K562 (cell line): ENCODE data around the gene MAN1B1. TPM values are rescaled to one million over a fixed set of nuclear protein-coding genes. Genes with fewer than 3 reads are reported as not detected.

Source experiments
- MAZ ChIP-seq, 2 experiments: fragments of 450-650 bp in 1 of 2; sonication (generic) in 1 of 2; formaldehyde crosslinking; IDR thresholded peaks in 1 of 2; conservative IDR thresholded peaks in 1 of 2; 2 replicates each; pipeline versions ENCODE4 v1.4.0 to v1.5.0; 2020; ENCODE audit warnings: mild to moderate bottlenecking in 1 of 2, missing genetic modification reagents in 1 of 2
- NR1H2 ChIP-seq: sonication (generic); formaldehyde crosslinking; IDR thresholded peaks from 2 replicates; pipeline ENCODE4 v1.4.0; 2020; ENCODE audit warnings: mild to moderate bottlenecking, missing genetic modification reagents
- SAFB2 ChIP-seq: fragments of 200-400 bp; formaldehyde crosslinking; IDR thresholded peaks from 2 replicates; pipeline ENCODE4 v1.6.1; 2018; ENCODE audit warnings: borderline replicate concordance, low read length, low read depth, moderate library complexity; ENCODE audit not compliant: severe bottlenecking
- SMARCA4 ChIP-seq: fragments of 450-650 bp; IDR thresholded peaks from 2 replicates; pipeline ENCODE4 v1.6.1; 2016
- SREBF1 ChIP-seq: fragments of 150-350 bp; IDR thresholded peaks from 2 replicates; pipeline ENCODE4 v1.6.1; 2014; ENCODE audit warnings: antibody characterized with exemption, low read depth, low read length, borderline replicate concordance
- ZFX ChIP-seq: sonication (generic); formaldehyde crosslinking; IDR thresholded peaks from 2 replicates; pipeline ENCODE4 v1.8.0; 2022; ENCODE audit warnings: mild to moderate bottlenecking, missing genetic modification reagents, moderate library complexity
- ZNF444 ChIP-seq: fragments of 250-450 bp; sonication (Bioruptor Pico); IDR thresholded peaks from 2 replicates; pipeline ENCODE4 v1.4.0; 2020; ENCODE audit warnings: mild to moderate bottlenecking, moderate library complexity
- ZNF699 ChIP-seq: fragments of 250-450 bp; sonication (Bioruptor Pico); IDR thresholded peaks from 2 replicates; pipeline ENCODE4 v1.8.0; 2021; ENCODE audit warnings: mild to moderate bottlenecking, moderate library complexity; ENCODE audit not compliant: insufficient replicate concordance
- polyA plus RNA-seq, 8 experiments: library from polyadenylated mRNA; depleted of rRNA in 4 of 8; stranded (reverse) in 5 of 8; unstranded in 3 of 8; fragments of >200 nt; fragmentation: Nextera tagmentation in 2 of 8; fragmentation: Illumina TruSeq in 1 of 8; extraction: Ambion mirVana in 2 of 8; extraction: Trizol in 1 of 8; gene quantifications; 2 replicates each; pipeline versions ENCODE4 v1.2.1 to v1.2.3, GENCODE V29; 2011 to 2014; ENCODE audit warnings: inconsistent platforms in 1 of 8, missing spikeins in 1 of 8
- total RNA-seq, 7 experiments: library from RNA; depleted of rRNA in 6 of 7; stranded (reverse); fragments of >200 nt in 6 of 7; fragmentation: Illumina TruSeq in 2 of 7; extraction: Trizol in 2 of 7; gene quantifications; 2 replicates each; pipeline versions ENCODE4 v1.2.1 to v1.2.3, GENCODE V29; 2011 to 2021; ENCODE audit warnings: low replicate concordance in 1 of 7
- TF ChIP-seq, protein P1 (sequence below): fragments of 450-650 bp; formaldehyde crosslinking; IDR thresholded peaks from 2 replicates; pipeline ENCODE4 v1.4.0; 2022; ENCODE audit warnings: missing genetic modification characterization
- TF ChIP-seq, protein P2 (sequence below): sonication (generic); formaldehyde crosslinking; IDR thresholded peaks from 2 replicates; pipeline ENCODE4 v1.8.0; 2023; ENCODE audit warnings: mild to moderate bottlenecking, missing genetic modification reagents
- TF ChIP-seq, protein P3 (sequence below): fragments of 450-650 bp; formaldehyde crosslinking; conservative IDR thresholded peaks from 2 replicates; pipeline ENCODE4 v1.4.0; 2022; ENCODE audit warnings: mild to moderate bottlenecking, missing genetic modification characterization
- TF ChIP-seq, protein P4 (sequence below): IDR thresholded peaks from 3 replicates; pipeline ENCODE4 v1.6.1; 2011; ENCODE audit warnings: borderline replicate concordance, mild to moderate bottlenecking, moderate library complexity; ENCODE audit not compliant: insufficient read length; ENCODE audit errors: extremely low read depth
- TF ChIP-seq, protein P5 (sequence below): sonication (generic); IDR thresholded peaks from 2 replicates; pipeline ENCODE4 v1.6.1; 2016

Gene MAN1B1
- total and polyA plus RNA-seq, 9 of the 15 experiments (the other 6 are each of a cell fraction or from before 2014, with no cell fraction given), result 0.55 to 36.6 (median 27.3) TPM

DNA sequence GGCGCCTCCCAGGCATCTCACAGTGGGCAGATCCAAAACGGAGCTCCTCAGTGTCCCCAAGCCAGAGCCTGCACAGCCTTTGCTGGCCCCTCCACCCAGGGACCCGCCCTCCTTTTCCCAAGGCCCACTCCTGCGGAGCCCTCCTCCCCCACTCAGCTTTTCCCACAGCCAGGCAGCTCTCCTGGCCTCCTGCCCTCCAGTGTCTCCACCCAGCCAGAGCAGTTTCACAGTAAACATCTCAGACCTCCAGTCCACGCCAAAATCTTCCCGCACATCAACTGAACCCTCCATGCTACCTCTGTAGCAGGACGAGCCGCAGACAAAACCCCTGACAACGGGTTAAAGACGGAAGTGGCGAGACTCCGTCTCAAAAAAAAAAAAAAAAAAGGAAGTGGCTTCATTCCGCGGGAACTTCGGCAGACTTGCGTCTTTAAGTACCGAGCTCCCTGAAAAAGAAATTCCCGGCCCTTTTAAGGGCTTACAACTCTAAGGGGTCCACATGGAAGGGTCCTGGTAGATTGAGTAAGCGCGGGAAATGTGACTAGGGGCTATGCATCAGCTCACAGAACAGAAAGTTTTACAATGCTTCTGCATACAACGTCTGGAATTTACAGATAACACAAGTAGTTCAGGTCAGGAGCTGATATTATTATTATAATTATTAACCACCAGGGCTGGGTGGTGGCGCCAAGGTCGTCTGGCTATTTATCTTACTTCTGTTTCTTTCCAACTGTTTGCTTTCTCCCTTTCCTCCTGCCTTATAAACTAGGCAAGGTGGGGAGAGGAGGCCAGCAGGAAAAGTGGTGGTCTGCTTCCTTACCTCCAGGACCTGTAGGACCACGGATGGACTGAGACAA lies 40.7 kb downstream of the MAN1B1 start (continued):
- TF ChIP-seq, protein P1, sequence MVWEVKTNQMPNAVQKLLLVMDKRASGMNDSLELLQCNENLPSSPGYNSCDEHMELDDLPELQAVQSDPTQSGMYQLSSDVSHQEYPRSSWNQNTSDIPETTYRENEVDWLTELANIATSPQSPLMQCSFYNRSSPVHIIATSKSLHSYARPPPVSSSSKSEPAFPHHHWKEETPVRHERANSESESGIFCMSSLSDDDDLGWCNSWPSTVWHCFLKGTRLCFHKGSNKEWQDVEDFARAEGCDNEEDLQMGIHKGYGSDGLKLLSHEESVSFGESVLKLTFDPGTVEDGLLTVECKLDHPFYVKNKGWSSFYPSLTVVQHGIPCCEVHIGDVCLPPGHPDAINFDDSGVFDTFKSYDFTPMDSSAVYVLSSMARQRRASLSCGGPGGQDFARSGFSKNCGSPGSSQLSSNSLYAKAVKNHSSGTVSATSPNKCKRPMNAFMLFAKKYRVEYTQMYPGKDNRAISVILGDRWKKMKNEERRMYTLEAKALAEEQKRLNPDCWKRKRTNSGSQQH, result no peak
- TF ChIP-seq SREBF1 (no peak), NR1H2 (0 out of 2 replicates have a peak, but pooled peaks have one; percentile 44), MAZ (CRISPR knock-in tag; conservative IDR thresholded peaks at IDR 0.05 in 1 of 2, IDR thresholded peaks at IDR 0.05 in 1 of 2) (peak in 1 of 2 experiments; percentile 31; a peak in 1 of 4 replicates), SAFB2 (no peak), ZFX (CRISPR knock-in tag) (peak; percentile 26; the same call in 1 of the 2 replicates), ZNF699 (CRISPR knock-in tag) (no peak), SMARCA4 (peak; percentile 55), ZNF444 (CRISPR knock-in tag) (no peak)
- TF ChIP-seq, protein P2, sequence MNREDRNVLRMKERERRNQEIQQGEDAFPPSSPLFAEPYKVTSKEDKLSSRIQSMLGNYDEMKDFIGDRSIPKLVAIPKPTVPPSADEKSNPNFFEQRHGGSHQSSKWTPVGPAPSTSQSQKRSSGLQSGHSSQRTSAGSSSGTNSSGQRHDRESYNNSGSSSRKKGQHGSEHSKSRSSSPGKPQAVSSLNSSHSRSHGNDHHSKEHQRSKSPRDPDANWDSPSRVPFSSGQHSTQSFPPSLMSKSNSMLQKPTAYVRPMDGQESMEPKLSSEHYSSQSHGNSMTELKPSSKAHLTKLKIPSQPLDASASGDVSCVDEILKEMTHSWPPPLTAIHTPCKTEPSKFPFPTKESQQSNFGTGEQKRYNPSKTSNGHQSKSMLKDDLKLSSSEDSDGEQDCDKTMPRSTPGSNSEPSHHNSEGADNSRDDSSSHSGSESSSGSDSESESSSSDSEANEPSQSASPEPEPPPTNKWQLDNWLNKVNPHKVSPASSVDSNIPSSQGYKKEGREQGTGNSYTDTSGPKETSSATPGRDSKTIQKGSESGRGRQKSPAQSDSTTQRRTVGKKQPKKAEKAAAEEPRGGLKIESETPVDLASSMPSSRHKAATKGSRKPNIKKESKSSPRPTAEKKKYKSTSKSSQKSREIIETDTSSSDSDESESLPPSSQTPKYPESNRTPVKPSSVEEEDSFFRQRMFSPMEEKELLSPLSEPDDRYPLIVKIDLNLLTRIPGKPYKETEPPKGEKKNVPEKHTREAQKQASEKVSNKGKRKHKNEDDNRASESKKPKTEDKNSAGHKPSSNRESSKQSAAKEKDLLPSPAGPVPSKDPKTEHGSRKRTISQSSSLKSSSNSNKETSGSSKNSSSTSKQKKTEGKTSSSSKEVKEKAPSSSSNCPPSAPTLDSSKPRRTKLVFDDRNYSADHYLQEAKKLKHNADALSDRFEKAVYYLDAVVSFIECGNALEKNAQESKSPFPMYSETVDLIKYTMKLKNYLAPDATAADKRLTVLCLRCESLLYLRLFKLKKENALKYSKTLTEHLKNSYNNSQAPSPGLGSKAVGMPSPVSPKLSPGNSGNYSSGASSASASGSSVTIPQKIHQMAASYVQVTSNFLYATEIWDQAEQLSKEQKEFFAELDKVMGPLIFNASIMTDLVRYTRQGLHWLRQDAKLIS (CRISPR knock-in tag), result 0 out of 2 replicates have a peak, but pooled peaks have one; percentile 53
- TF ChIP-seq, protein P3, sequence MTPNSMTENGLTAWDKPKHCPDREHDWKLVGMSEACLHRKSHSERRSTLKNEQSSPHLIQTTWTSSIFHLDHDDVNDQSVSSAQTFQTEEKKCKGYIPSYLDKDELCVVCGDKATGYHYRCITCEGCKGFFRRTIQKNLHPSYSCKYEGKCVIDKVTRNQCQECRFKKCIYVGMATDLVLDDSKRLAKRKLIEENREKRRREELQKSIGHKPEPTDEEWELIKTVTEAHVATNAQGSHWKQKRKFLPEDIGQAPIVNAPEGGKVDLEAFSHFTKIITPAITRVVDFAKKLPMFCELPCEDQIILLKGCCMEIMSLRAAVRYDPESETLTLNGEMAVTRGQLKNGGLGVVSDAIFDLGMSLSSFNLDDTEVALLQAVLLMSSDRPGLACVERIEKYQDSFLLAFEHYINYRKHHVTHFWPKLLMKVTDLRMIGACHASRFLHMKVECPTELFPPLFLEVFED (CRISPR knock-in tag), result no peak
- TF ChIP-seq, protein P4, sequence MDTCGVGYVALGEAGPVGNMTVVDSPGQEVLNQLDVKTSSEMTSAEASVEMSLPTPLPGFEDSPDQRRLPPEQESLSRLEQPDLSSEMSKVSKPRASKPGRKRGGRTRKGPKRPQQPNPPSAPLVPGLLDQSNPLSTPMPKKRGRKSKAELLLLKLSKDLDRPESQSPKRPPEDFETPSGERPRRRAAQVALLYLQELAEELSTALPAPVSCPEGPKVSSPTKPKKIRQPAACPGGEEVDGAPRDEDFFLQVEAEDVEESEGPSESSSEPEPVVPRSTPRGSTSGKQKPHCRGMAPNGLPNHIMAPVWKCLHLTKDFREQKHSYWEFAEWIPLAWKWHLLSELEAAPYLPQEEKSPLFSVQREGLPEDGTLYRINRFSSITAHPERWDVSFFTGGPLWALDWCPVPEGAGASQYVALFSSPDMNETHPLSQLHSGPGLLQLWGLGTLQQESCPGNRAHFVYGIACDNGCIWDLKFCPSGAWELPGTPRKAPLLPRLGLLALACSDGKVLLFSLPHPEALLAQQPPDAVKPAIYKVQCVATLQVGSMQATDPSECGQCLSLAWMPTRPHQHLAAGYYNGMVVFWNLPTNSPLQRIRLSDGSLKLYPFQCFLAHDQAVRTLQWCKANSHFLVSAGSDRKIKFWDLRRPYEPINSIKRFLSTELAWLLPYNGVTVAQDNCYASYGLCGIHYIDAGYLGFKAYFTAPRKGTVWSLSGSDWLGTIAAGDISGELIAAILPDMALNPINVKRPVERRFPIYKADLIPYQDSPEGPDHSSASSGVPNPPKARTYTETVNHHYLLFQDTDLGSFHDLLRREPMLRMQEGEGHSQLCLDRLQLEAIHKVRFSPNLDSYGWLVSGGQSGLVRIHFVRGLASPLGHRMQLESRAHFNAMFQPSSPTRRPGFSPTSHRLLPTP, result no peak
- TF ChIP-seq, protein P5, sequence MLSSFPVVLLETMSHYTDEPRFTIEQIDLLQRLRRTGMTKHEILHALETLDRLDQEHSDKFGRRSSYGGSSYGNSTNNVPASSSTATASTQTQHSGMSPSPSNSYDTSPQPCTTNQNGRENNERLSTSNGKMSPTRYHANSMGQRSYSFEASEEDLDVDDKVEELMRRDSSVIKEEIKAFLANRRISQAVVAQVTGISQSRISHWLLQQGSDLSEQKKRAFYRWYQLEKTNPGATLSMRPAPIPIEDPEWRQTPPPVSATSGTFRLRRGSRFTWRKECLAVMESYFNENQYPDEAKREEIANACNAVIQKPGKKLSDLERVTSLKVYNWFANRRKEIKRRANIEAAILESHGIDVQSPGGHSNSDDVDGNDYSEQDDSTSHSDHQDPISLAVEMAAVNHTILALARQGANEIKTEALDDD, result no peak
